K562 (cell line): ENCODE measurements around the gene TAF4.

Experiments
- ATF3 ChIP-seq, 2 experiments: fragments of 450-650 bp in 1 of 2; sonication (generic) in 1 of 2; formaldehyde crosslinking in 1 of 2; IDR thresholded peaks in 1 of 2; conservative IDR thresholded peaks in 1 of 2; 2 replicates each; pipeline versions ENCODE4 v1.6.1 to v1.8.1; 2016 to 2023; ENCODE audit warnings: mild to moderate bottlenecking in 2 of 2, moderate library complexity in 2 of 2, inconsistent platforms in 1 of 2, missing genetic modification reagents in 1 of 2
- HBP1 ChIP-seq: fragments of 450-650 bp; formaldehyde crosslinking; IDR thresholded peaks from 2 replicates; pipeline ENCODE4 v1.4.0; 2022; ENCODE audit warnings: missing genetic modification characterization
- L3MBTL2 ChIP-seq: fragments of 450-650 bp; IDR thresholded peaks from 2 replicates; pipeline ENCODE4 v1.6.1; 2016; ENCODE audit warnings: mild to moderate bottlenecking, moderate library complexity
- RAD21 ChIP-seq, 2 experiments: fragments of 250-450 bp in 1 of 2; fragments of 450-650 bp in 1 of 2; sonication (Bioruptor Pico) in 1 of 2; formaldehyde crosslinking in 1 of 2; IDR thresholded peaks in 1 of 2; conservative IDR thresholded peaks in 1 of 2; 2 replicates each; pipeline versions ENCODE4 v1.4.0 to v1.8.0; 2020 to 2022; ENCODE audit warnings: mild to moderate bottlenecking in 2 of 2, moderate library complexity in 1 of 2

- no peak for TF ChIP-seq RAD21 (CRISPR knock-in tag; conservative IDR thresholded peaks at IDR 0.05 in 1 of 2, IDR thresholded peaks at IDR 0.05 in 1 of 2)
- TF ChIP-seq HBP1 (CRISPR knock-in tag) = no peak
- no peak for TF ChIP-seq ATF3 (IDR thresholded peaks at IDR 0.05)
- TF ChIP-seq ATF3 (CRISPR knock-in tag; conservative IDR thresholded peaks at IDR 0.05) = no peak
- TF ChIP-seq L3MBTL2 = no peak
These were observed 109.8 kb downstream of the TAF4 start for GRCh38 chr20:61955668-61956395.
